HepG2 (cell line): ENCODE results near the gene SERPINB1.

Experiments used
- POLR2AphosphoS5 ChIP-seq: IDR thresholded peaks from 2 replicates; pipeline ENCODE4 v1.6.1; 2012; ENCODE audit warnings: low read depth, low read length
- TF ChIP-seq, protein P1 (sequence below): sonication (generic); formaldehyde crosslinking; conservative IDR thresholded peaks from 2 replicates; pipeline ENCODE4 v1.8.1; 2023; ENCODE audit warnings: missing genetic modification reagents
- TF ChIP-seq, protein P2 (sequence below): sonication (generic); formaldehyde crosslinking; IDR thresholded peaks from 2 replicates; pipeline ENCODE4 v1.4.0; 2020; ENCODE audit warnings: missing genetic modification reagents

DNA sequence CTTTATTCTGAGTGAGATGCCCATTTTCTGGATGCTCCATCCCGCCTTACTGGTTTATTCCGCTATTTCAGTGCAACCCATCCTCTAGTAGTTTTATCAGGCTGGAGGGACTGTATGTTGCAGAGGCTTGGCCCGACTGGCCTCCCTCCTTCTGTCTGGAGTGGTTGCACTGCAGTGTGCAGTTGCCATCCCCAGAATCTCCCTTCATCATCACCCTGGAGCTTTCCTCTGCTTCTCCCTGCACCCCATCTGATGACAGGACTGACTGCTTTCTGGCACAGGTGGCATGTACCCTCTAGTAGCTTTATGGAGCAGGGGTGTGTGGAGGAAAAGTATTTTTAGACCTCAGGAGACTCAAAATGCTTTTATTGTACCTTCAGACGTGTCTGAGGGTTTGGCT, 55.4 kb downstream of the SERPINB1 start:
- TF ChIP-seq, protein P1, sequence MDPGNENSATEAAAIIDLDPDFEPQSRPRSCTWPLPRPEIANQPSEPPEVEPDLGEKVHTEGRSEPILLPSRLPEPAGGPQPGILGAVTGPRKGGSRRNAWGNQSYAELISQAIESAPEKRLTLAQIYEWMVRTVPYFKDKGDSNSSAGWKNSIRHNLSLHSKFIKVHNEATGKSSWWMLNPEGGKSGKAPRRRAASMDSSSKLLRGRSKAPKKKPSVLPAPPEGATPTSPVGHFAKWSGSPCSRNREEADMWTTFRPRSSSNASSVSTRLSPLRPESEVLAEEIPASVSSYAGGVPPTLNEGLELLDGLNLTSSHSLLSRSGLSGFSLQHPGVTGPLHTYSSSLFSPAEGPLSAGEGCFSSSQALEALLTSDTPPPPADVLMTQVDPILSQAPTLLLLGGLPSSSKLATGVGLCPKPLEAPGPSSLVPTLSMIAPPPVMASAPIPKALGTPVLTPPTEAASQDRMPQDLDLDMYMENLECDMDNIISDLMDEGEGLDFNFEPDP, result no peak
- no peak for TF ChIP-seq POLR2AphosphoS5
- TF ChIP-seq, protein P2, sequence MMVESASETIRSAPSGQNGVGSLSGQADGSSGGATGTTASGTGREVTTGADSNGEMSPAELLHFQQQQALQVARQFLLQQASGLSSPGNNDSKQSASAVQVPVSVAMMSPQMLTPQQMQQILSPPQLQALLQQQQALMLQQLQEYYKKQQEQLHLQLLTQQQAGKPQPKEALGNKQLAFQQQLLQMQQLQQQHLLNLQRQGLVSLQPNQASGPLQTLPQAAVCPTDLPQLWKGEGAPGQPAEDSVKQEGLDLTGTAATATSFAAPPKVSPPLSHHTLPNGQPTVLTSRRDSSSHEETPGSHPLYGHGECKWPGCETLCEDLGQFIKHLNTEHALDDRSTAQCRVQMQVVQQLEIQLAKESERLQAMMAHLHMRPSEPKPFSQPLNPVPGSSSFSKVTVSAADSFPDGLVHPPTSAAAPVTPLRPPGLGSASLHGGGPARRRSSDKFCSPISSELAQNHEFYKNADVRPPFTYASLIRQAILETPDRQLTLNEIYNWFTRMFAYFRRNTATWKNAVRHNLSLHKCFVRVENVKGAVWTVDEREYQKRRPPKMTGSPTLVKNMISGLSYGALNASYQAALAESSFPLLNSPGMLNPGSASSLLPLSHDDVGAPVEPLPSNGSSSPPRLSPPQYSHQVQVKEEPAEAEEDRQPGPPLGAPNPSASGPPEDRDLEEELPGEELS, result no peak
